Stimulated activated CD8-positive, alpha-beta memory T cell treated with anti-CD3 and anti-CD28 coated beads, Interleukin-7, amount 100 ng/mL, for 1 hour (primary cell): ENCODE results near the gene DEGS1.

Experiments used
- DNase-seq, 2 donors: peaks; one replicate each; pipeline ENCODE4 v3.0.0-alpha.2; 2020; ENCODE audit warnings: low read depth in 2 of 2

Gene DEGS1

DNA sequence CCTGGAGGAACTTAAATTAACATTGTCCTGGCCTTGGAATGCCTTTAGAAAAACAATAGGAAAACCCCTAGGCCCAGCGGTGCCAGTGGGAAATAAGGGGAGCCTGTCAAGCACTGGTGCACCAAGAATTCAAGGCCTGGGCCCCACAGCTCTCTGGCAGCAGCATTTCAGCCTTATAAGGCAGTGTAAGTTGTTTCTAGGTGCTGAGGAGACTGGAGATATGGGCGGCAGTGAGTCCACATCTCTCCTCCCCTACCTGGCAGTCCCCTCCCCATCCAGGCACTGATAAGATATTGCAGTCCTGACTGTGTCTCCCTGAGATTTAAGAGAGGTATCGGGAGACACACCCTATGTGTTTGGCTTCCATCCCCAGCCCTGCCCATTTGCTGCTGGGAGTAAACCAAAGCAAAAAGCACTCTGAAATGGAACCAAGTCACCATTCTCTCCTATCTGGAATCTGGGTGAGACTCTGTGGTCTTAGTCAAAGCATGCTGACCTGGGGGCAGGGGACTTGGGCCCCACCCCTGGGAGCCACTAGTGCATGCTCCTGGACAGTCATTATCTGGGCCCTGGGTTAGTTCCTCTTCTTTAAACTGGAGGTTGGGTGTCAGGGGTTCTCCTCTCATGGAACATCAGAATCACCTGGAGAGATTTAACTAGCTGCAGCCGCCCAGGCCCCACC lies 30.5 kb downstream of the DEGS1 start:
- no peak for DNase-seq

DNA sequence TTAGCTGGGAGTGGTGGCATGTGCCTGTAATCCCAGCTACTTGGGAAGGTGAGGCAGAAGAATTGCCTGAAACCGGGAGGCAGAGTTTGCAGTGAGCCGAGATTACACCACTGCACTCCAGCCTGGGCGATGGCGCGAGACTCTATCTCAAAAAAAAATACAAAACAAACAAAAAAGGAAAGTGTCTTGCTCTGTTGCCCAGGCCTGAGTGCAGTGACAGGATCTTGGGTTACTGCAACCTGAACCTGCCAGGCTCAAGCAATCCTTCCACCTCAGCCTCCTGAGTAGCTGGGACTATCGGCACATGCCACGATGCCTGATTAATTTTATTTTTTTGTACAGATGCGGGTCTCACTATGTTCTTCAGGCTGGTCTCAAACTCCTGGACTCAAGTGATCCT lies 33.3 kb downstream of the DEGS1 start:
- DNase-seq: no peak

DNA sequence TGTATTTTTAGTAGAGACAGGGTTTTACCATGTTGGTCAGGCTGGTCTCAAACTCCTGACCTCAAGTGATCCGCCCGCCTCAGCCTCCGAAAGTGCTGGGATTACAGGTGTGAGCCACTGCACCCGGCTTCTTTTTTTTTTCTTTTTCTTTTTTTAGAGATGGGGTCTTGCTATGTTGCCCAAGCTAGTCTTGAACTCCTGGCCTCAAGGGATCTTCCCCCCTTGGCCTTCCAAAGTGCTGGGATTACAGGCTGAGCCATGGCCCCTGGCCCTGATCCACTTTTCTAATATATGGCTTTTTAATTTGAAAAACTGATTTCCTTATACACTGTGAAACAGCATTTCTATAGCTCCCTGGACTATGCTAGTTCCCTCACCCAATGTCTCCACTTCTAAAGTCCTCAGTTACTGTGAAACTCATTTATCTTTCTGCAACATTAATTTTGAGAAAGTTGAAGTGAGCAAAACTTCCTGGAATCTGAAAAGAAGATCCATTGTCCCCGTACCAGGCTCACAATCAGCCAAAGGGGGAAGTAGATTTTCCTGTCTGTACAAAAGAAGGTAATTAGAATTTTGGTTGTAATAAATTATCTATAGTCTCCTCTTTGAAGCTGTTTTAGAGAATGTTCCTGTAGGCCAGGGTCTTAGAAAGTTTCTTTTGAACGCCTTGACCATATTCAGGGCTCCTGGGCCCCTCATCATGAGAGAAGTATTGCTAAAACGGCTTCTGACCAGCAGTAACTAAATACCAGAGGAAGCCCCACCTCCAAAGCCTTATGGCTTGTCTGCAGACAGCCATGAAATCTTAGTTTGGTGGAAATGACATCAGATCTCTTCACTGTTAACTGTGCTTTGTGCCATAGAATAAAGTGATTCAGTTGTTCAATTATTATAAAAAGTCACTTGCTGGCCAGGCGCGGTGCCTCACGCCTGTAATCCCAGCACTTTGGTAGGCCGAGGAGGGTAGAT lies 34.9 kb downstream of the DEGS1 start:
- DNase-seq: no peak

DNA sequence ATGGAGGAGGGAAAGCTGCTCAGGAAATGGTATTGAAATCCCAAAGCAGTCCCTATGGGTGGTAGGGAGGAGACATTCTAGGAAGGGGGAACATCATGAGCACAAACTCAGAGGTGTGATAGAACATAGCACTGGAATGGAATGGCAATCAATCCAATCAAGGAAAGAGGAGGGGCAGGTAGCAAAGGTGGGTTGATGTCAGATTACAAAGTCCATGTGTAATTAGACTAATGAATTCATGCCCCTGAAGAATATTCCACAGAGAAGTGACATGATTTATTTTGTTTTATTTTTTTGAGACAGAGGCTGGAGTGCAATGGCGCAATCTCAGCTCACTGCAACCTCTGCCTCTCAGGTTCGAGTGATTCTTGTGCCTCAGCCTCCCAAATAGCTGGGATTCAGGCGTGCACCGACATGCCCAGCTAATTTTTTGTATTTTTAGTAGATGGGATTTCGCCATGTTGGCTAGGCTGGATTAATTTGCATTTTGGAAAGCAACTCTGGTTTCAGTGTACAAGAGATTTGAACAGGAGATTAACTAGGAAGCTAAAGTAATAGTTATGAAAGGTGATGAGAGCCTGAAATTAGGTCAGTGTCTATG lies 36.1 kb downstream of the DEGS1 start:
- no peak for DNase-seq

DNA sequence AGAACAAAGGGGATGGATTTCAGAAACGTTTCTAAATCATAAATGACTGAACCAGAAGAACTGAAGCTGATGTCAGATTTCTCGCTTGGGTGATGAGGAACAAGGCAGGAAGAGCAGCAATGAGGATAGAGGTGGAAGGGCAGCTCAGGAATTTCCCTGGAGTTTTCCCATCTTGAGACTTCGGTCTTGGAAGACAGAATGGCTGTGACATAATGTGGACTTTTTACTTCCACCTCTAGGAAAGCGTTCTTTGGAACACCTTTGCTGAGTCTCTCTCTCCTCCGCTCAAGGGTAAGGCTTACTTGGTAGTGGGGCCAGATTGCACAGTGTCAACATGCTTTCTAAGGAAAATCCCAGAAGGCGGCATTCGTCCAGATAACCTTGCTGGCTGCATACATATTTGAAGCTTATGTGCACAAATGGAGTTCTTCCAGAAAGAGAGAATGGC lies 36.6 kb downstream of the DEGS1 start:
- DNase-seq: no peak

DNA sequence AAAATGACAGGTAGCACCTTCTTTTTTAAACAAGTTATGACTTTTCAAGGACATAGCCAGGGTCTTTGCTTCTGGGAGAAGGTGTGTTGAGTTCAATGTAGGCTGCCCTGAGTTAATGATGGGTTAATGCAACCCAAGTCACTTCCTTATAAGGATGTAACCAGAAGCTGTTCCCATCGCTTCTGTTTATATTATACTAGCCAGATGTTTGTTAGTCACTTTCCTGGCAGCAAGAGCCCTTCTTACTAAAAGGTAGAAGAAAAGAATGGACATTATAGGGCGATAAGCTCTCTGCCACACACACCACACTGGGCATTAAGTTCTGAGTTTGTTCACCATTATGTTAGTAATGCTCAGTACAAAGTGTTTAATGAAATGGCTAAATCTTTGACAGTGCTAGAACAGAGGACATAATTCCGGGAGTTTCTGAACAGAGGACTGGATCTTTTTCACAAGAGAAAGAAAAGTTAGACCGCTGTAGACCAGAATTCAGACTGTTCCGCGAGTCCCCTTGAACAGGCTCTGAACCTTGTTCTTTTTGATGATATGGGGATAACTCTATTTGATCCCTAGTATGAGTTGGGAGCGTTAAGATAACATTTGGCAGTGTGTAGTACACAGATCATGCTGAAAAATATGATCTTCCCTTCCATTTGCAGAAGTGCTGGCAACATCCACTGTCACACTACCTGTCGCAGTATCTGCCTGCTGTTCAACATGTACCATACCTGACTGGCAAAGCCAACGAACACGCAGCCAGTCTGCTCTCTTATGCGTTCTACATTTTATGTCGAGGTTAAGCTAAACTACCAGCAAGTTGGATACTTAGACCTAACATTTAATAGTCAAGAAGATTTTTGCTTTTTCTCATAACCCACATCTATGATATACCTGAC lies 41.0 kb downstream of the DEGS1 start:
- DNase-seq: no peak

DNA sequence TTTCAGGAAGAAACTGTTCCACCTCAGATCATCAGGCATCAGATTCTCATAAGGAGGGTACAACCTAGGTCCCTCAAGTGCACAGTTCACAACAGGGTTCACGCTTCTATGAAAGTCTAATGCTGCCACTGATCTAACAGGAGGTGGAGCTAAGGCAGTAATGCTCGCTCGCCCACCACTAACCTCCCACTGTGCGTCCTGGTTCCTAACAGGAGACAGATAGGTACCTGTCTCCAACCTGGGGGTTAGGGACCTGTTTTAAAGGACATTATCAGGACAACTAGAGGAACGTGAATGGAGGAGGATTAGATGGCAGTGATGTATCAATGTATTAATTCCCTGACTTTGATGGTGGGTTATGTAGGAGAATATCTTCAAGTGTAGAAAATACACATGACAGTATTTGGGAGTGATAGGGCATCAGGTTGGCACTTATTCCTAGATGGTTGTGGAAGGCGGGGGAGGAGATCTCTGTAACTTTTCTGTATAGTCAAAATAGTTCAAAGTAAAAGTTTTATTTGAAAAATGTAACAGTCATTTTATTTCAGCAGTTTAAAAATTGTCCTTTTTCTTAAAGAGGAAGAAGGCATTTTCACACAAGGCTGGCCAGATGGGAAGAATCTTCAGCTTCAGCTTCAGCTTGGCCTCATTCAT lies 43.9 kb downstream of the DEGS1 start:
- DNase-seq: no peak

DNA sequence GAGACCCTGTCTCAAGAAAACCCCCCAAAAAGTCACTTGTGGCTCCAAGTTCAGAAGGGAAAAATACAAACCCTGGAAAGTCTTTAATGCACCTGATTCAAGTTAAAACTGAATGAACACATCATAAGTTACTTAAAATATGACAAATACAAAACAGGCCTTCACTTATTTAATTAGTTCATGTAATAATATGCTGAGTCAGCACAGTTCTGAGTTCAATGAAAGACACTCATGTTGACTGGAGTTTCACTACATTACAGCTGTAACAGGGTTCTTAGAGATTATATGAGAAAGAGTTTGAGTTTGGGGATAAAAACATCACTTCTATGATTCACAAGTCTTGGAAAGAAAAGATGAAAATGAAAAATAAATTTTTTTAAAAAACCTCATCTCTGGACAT lies 51.0 kb downstream of the DEGS1 start:
- no peak for DNase-seq

DNA sequence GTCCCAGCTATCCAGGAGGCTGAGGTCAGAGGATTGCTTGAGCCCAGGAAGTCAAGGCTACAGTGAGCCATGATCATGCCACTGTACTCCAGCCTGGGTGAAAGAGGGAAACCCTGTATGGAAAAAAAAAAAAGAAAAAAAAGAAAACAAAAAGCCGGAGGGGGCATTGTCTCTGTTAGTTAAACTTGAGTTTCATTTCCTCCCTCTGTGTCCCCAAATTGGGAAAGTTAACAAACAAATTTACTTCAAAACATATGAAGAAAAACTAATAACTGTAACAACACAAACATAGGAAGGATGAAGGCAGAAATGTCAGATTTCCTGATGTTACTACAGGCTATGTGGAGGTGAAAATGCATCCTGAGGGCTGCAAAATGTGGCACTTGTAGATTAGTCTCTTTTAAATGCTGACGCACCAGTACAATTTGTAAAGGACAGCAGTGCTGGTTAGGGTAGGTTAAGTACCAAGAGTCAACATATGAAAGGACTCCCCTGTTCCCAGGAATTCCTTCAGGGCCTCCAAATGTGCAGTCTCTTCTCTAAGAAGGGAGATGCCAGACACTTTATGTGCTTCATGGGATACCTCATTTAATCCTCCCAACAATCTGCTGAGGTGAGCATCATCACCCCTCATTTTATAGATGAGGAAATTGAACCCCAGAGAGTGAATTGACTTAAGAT lies 52.9 kb downstream of the DEGS1 start:
- DNase-seq: no peak

DNA sequence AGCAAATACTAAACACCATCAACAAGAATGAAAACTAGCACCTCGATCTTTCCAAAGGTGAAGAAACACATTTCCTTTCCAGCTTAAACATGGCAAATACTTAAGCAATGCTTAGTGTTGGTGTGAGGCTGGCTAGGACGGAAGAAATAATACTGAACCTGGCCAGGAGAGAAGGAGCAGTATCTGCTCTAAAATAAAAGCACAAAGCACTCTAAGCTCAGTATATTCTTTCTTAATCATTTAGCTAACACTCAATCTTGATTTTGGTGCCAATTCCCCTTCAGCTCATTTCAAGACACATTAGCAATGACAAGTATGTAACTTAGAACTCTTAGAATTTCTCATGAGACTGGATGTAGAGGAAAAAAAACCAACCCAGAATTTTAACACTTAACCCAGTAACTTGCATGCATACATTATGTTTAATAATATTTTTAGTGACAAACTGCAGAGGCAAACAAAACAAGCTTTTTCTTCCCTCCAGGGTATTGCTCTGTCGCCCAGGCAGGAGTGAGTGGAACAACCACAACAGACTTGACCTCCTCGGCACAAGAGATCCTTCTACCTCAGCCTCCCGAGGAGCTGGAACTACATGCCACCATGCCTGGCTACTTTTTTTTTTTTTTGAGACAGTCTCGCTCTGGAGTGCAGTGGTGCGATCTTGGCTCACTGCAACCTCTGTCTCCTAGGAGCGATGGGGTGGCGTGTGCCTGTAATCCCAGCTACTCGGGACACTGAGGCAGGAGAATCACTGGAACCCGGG lies 54.3 kb downstream of the DEGS1 start:
- no peak for DNase-seq

DNA sequence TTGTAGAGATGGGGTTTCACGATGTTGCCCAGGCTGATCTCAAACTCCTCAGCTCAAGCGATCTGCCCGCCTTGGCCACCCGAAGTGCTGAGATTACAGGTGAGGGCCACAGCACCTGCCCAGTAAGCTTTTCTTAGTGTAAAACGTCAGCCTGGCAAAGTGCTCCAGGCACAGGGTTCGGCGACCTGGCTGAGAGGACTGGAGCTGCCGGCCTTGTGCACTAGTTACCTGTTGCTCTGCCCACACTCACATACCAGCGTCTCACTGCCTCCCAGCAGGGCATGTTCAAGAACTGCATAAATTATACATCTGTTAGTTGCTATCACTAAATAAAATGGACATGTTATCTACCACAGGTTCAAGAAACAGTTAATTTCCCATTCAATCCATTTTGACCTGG lies 55.2 kb downstream of the DEGS1 start:
- no peak for DNase-seq

DNA sequence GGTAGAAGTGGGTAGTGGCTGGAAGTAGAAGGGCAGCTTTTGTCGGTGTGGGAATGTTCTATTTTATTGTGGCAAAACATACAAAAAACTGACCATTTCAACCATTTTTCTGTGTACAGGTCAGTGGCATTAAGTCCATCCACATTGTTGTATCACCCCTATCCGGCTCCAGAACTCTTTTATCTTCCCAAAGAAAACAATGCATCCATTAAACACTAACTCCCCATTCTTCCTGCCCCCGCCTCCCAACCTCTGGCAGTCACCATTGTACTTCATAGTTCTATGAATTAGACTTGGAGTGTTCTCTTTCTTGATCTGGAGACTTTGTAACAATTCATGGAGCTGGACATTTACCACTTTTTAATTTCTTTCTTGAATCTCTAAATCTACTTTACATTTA lies 55.7 kb downstream of the DEGS1 start:
- DNase-seq: no peak
